H4 (cell line): ENCODE results near the gene DSC2. TPM values are rescaled to one million over a fixed set of nuclear protein-coding genes. Genes with fewer than 3 reads are reported as not detected.
"Not testable (repeated sequence)": the region's sequence is repeated elsewhere in the genome, so short reads cannot be mapped to it uniquely, and the experiment has no call there.

Source experiments
- DNase-seq: peaks from one replicate; pipeline ENCODE4 v3.0.0-alpha.2; 2015; ENCODE audit warnings: low spot score
- total RNA-seq: library from RNA; depleted of rRNA; stranded (reverse); fragments of >200 nt; shearing (Covaris generic); gene quantifications from 2 replicates; pipeline ENCODE4 v1.2.3, GENCODE V29; 2014; rRNA removed

The DSC2 gene
- 0.14 and 0.48 TPM in 2 replicates for total RNA-seq

- DNase-seq: no peak
Observed at GRCh38 chr18:31102025-31102684, at the start of gene DSC2. TSS of gene DSC2 (minus strand) at chr18:31102421. CDS start at chr18:31101971, 450 bp downstream.

GRCh38 chr18:31149351-31149750 is 47.1 kb upstream of the DSC2 start:
- no peak for DNase-seq

GRCh38 chr18:31148600-31148999 is 46.4 kb upstream of the DSC2 start:
- no peak for DNase-seq

- DNase-seq: no peak
Observed at GRCh38 chr18:31146809-31147208, 44.6 kb upstream of the DSC2 start.

- no peak for DNase-seq
Observed at GRCh38 chr18:31143025-31143424, 40.8 kb upstream of the DSC2 start.

- DNase-seq: no peak
Observed at GRCh38 chr18:31138709-31139108, 36.5 kb upstream of the DSC2 start.

- no peak for DNase-seq
Observed at GRCh38 chr18:31134988-31135529, 32.8 kb upstream of the DSC2 start.

GRCh38 chr18:31129398-31130115 is 27.3 kb upstream of the DSC2 start:
- no peak for DNase-seq

- DNase-seq: no peak
Observed at GRCh38 chr18:31125878-31126277, 23.7 kb upstream of the DSC2 start.

GRCh38 chr18:31123125-31123524 is 20.9 kb upstream of the DSC2 start:
- DNase-seq: not testable (repeated sequence)

GRCh38 chr18:31120594-31120993 is 18.4 kb upstream of the DSC2 start:
- DNase-seq: no peak

- no peak for DNase-seq
Observed at GRCh38 chr18:31116853-31117595, 14.8 kb upstream of the DSC2 start.

GRCh38 chr18:31112804-31113203 is 10.6 kb upstream of the DSC2 start:
- DNase-seq: no peak

- no peak for DNase-seq
Observed at GRCh38 chr18:31105733-31106132, 3.5 kb upstream of the DSC2 start.

GRCh38 chr18:31104444-31104843 is 2.2 kb upstream of the DSC2 start:
- DNase-seq: no peak

GRCh38 chr18:31103423-31103822 is 1.2 kb upstream of the DSC2 start:
- DNase-seq: no peak

GRCh38 chr18:31102941-31103340 is 720 bp upstream of the DSC2 start:
- no peak for DNase-seq

GRCh38 chr18:31101183-31102024 is 817 bp downstream of the DSC2 start:
- DNase-seq: peak; percentile 9

GRCh38 chr18:31100436-31101182 is 1.6 kb downstream of the DSC2 start:
- no peak for DNase-seq

- DNase-seq: no peak
Observed at GRCh38 chr18:31099450-31100230, 2.6 kb downstream of the DSC2 start.
